GM13977 (cell line): ENCODE data around the gene CAD.

ENCODE experiments used
- DNase-seq: peaks from one replicate; pipeline ENCODE4 v3.0.0; 2012; ENCODE audit warnings: low spot score
- CTCF ChIP-seq: IDR thresholded peaks from 2 replicates; pipeline ENCODE4 v1.5.1; 2012; ENCODE audit warnings: mild to moderate bottlenecking, control low read depth; ENCODE audit not compliant: insufficient read depth; ENCODE audit errors: extremely low read depth, missing control alignments
- in situ Hi-C: fragments of 300-500 bp; cut with MboI; formaldehyde crosslinking; loops from one replicate; pipeline ENCODE4 v1.12.0; 2022; ENCODE audit warnings: low sequenced_read_pairs, low pct_unique_long_range_greater_than_20kb, mixed read lengths, inconsistent platforms; ENCODE audit not compliant: unreplicated experiment

The CAD gene

GRCh38 chr2:27177441-27178351 lies 39.5 kb upstream of the CAD start:
- in situ Hi-C loops: loop anchor here (25.0 kb wide), 1 partner anchor 215 kb away; the partner anchor contains the start of gene MAPRE3
- DNase-seq: no peak
- TF ChIP-seq CTCF: no peak

GRCh38 chr2:27178469-27178868 lies 38.7 kb upstream of the CAD start:
- no peak for DNase-seq
- in situ Hi-C loops: loop anchor here (25.0 kb wide), 1 partner anchor 216 kb away; the partner anchor contains the start of gene MAPRE3
- no peak for TF ChIP-seq CTCF

GRCh38 chr2:27179344-27180000 lies 37.7 kb upstream of the CAD start:
- DNase-seq: no peak
- in situ Hi-C loops: loop anchor here (25.0 kb wide), 1 partner anchor 217 kb away; the partner anchor contains the start of gene MAPRE3
- TF ChIP-seq CTCF: no peak

DNA sequence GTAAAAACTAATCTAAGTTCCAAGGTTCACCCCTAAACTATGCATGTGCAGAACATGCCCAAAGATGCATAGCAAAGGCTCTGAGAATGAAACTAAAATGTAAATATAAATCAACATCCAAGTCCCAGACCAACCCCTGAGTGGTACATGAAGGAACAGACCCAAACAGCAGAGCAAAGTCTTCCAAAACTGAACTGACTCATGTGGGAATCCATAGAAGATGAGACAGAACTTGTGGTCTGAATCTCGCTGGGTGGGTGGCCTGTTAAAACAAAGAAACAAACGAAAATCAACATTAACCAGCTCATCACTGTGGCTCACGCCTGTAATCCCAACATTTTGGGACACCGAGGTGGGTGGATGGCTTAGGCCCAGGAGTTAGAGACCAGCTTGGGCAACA lies 34.8 kb upstream of the CAD start:
- no peak for TF ChIP-seq CTCF
- in situ Hi-C loops: loop anchor here (25.0 kb wide), 1 partner anchor 220 kb away; the partner anchor contains the start of gene MAPRE3
- DNase-seq: no peak

GRCh38 chr2:27184115-27184514 lies 33.1 kb upstream of the CAD start:
- no peak for DNase-seq
- in situ Hi-C loops: loop anchor here (25.0 kb wide), 1 partner anchor 222 kb away; the partner anchor contains the start of gene MAPRE3
- no peak for TF ChIP-seq CTCF

GRCh38 chr2:27185331-27186026 lies 31.7 kb upstream of the CAD start:
- in situ Hi-C loops: loop anchor here (25.0 kb wide), 1 partner anchor 223 kb away; the partner anchor contains the start of gene MAPRE3
- DNase-seq: no peak
- TF ChIP-seq CTCF: no peak
